ENCODE data around the gene JOSD1.

JOSD1 gene

GRCh38 chr22:38738475-38739070, 37.8 kb upstream of the JOSD1 start:
- ChIA-PET POLR2A (ENCODE audit: low non-redundant PET) (no interaction called here), CTCF (no interaction called here)
- H3K27ac ChIP-seq, result peak overlapping the region; percentile 73
- TF ChIP-seq CTCF (conservative IDR thresholded peaks at IDR 0.05; ENCODE audit: low read depth), result no peak
- DNase-seq (ENCODE audit: low spot score), result no peak

DNA sequence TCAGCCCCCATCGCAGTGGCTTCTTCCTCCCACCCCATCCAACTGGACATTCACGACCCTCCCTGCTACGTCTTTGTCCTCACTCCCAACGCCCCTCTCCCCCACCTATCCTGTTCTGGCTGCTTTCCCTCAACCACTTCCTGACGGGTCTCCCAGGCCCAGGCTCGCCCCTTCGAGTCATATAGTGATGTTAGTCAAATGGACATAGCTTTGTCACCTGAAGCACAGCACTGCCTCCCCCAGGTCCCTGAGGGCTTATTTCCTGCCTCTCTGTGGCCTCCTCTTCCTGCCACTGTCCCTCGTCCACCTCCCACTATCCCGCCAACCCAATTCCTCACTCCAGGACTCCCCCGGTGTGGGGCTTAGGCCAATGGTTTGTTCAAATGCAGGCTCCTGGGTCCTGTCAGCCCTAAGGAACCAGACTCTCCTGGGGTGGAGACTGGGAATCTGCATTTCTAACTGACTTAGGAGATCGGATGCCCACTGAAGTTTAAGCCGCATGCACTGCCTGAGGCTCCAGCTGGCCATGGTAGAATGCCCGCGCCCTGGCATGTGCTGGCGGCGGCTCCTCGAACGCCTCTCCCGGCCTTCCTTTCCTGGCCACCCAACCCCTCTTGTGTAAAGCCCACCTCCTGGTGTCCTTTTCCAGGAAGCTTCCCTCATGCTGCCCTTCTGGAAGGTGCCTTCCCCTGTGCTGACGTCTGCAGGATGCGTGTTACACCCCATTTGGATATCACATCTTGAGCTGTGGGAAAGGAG, 36.7 kb upstream of the JOSD1 start:
- TF ChIP-seq CTCF (conservative IDR thresholded peaks at IDR 0.05; ENCODE audit: low read depth), result no peak
- H3K27ac ChIP-seq, result peak overlapping the region; percentile 73
- ChIA-PET POLR2A (ENCODE audit: low non-redundant PET) (no interaction called here), CTCF (interaction anchor here (1.3 kb wide), 1 partner anchor 12 kb away, joined by 3 read pairs; no protein-coding TSS in a partner anchor)
- no peak for DNase-seq (ENCODE audit: low spot score)

- H3K27ac ChIP-seq, result peak overlapping the region; percentile 73
- no peak for DNase-seq (ENCODE audit: low spot score)
- CTCF ChIA-PET, result interaction anchor here (0.9 to 1.3 kb wide), 2 partner anchors 11 to 30 kb away, joined by 3 read pairs; no protein-coding TSS in a partner anchor
- POLR2A ChIA-PET (ENCODE audit: low non-redundant PET), result no interaction called here
- no peak for TF ChIP-seq CTCF (conservative IDR thresholded peaks at IDR 0.05; ENCODE audit: low read depth)
Measured at GRCh38 chr22:38736257-38736570, 35.5 kb upstream of the JOSD1 start.

GRCh38 chr22:38735465-38736256, 34.9 kb upstream of the JOSD1 start:
- POLR2A ChIA-PET (ENCODE audit: low non-redundant PET), result no interaction called here
- no peak for DNase-seq (ENCODE audit: low spot score)
- peak overlapping the region; percentile 73 for H3K27ac ChIP-seq
- no peak for TF ChIP-seq CTCF (conservative IDR thresholded peaks at IDR 0.05; ENCODE audit: low read depth)
- CTCF ChIA-PET, result interaction anchor here (0.7 to 0.9 kb wide), 2 partner anchors 13 to 30 kb away, joined by 3 read pairs; no protein-coding TSS in a partner anchor

DNA sequence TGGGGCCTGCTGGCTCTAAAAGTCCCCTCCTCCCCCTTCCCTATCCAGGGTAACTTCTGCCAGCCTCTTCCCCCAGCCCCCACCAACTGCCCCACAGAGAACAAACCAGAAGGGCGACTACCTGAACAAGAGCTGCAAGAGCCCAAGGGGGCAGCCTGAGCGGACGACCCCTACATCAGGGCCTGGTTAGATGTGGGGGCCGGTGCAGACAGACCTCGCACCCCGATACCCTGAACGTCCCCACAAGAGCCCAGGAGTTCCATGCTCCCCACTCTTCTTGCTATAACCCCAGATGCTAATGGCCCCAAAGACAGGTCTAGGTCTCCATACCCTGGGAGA, 34.4 kb upstream of the JOSD1 start:
- no peak for TF ChIP-seq CTCF (conservative IDR thresholded peaks at IDR 0.05; ENCODE audit: low read depth)
- peak overlapping the region; percentile 73 for H3K27ac ChIP-seq
- DNase-seq (ENCODE audit: low spot score), result no peak
- CTCF ChIA-PET, result interaction anchor here (0.6 to 0.9 kb wide), 2 partner anchors 31 to 83 kb away, joined by 3 read pairs; no protein-coding TSS in a partner anchor
- POLR2A ChIA-PET (ENCODE audit: low non-redundant PET), result no interaction called here

DNA sequence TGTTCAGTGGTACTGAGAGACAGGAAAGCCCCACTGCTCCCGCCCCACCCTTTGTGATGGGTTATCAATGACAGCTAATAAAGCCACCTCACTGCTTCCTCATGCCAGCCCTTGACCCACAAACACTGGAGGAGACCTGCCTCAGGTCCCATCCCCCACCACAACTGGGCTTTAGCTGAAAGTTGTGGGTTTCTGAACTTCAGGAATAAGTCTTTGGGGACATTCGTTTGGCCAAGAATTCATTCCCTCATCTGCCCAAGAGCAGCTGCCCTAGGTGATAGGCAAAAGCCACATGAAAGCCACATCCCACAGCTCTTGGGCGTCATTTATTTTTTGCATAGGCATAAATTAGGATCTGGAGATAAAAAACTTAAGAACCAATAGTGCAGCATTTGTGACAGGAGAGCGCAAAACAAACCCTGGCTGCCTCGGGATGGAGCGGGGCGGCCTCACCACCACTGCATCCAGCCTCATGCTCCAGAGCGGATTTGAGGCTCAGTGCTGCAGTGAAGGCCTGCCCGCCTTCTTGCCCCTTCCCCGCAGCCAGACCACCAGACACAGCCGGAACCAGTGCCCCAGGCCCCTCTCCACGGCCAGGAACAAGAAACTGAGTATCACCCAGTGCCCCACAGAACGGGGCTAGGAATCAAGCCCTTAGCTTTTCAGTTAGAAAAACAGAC, 33.8 kb upstream of the JOSD1 start:
- peak overlapping the region; percentile 73 for H3K27ac ChIP-seq
- POLR2A ChIA-PET (ENCODE audit: low non-redundant PET), result no interaction called here
- CTCF ChIA-PET, result interaction anchor here (0.6 kb wide), 3 partner anchors 11 to 83 kb away, joined by 3 read pairs; no protein-coding TSS in a partner anchor

More for the DNA sequence above, 33.8 kb upstream of the JOSD1 start:
- DNase-seq (ENCODE audit: low spot score), result no peak
- TF ChIP-seq CTCF (conservative IDR thresholded peaks at IDR 0.05; ENCODE audit: low read depth), result no peak
